H4 (cell line): ENCODE measurements around the gene NUDT16L1. TPM values are rescaled to one million over a fixed set of nuclear protein-coding genes. Genes with fewer than 3 reads are reported as not detected.

ENCODE experiments used
- DNase-seq: peaks from one replicate; pipeline ENCODE4 v3.0.0-alpha.2; 2015; ENCODE audit warnings: low spot score
- total RNA-seq: library from RNA; depleted of rRNA; stranded (reverse); fragments of >200 nt; shearing (Covaris generic); gene quantifications from 2 replicates; pipeline ENCODE4 v1.2.3, GENCODE V29; 2014; rRNA removed

The NUDT16L1 gene
- 37.1 and 39.6 TPM in 2 replicates for total RNA-seq

DNA sequence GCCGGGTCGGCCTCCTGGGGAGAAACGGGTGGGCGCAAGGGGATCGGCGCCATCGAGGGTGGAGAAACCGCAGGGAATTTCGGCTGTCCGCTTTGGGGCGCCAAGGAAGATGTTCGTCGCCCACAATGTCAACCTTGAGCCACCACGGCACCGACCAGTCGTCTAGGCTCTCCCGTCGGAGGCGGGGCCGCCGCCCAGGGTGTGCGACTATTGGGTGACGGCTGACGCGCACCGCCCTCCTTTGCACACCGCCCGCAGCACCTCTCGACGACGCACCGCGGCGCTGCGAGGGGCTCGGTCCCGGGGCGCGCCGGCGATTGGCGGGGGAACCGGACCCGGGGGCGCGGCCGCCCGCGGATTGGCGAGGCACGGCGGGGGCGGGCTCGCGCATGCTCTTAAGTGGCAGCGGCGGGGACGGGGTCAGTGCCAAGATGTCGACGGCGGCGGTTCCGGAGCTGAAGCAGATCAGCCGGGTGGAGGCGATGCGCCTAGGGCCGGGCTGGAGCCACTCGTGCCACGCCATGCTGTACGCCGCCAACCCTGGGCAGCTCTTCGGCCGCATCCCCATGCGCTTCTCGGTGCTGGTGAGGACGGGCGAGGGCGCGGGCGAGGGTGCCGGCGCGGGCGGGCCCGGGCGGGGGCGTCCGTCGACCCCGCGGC lies at the start of gene NUDT16L1:
NUDT16L1 (plus strand) TSS at position 267 of the 660 bp plus-strand sequence; CDS start at position 432, 165 bp downstream.
- peak; percentile 93 for DNase-seq

DNA sequence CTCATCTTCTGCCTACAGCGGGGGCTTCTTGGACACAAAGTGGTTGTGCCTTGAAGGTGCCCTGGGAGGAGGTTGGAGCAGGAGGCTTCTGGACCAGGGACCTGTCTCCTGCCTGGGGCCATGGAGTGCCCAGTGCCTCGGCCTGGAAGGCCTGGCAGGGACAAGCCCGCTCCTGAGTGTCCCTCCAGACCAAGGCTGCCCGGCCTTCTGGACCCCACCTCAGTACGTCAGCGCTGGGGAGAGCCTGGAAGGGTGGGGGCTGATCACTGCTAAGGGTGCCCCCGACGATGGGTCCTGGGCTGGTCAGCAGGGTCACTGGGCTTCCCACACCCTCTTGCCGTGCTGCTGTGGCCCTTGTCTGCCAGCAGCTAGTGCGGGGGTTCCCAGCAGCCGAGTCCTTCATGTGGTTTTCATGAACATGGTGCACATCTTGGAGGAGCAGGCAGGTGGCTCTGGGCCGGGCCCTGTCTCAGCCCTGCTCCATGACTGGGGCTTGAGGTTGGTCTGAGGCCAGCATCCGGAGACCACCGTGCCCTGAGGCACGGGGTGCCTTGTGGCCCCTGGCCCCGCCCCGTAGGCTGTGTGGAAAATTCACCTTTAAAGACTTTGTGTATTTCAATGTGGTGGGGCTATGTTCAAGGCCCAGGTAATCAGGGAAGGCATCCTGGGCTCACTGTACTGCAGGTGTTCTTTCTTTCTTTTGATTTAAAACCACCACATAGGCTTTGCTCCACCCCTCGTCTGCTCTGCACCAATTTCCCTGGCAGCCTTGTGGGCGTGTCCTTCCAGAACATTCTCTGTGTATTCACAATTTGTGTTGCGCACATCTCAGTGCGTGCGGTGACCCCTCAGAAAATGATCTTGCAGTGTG lies 46.4 kb upstream of the NUDT16L1 start:
- DNase-seq = no peak

DNA sequence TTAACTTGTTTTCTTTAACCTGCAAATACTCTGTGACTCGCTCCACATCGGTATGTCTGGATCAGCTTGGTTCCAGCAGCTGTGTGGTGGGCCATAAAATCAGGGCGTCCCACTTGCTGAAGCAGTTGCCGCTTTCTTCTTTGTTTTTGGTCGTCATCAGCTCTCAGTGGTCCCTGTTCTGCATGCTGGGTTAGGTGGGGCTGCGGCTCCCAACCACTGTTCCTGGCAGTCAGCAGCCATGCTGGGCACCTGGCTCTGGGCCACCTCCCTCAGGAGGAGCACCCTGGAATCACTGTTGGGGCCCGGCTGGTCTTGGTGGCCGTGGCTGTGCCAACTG lies 45.8 kb upstream of the NUDT16L1 start:
- DNase-seq = no peak

DNA sequence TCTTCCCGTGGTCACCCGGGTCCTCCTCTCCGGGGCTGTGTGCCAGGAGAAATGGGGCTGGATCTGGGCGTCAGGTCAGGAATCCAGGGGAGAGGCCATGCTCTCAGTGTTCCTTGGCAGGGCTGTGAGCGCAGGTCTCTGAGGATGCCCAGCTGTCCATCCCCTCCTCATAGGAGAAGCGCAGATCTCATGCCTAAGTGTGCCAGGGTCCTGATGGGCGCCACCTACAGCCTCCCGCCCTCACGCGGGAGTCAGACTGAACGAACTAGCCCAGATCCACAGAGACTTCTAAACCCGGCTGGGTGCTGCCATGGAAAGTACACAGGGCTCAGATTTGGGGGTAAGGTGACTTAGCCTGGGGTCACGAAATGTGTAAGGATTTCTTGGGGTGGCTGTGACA lies 44.4 kb upstream of the NUDT16L1 start:
- DNase-seq = no peak

DNA sequence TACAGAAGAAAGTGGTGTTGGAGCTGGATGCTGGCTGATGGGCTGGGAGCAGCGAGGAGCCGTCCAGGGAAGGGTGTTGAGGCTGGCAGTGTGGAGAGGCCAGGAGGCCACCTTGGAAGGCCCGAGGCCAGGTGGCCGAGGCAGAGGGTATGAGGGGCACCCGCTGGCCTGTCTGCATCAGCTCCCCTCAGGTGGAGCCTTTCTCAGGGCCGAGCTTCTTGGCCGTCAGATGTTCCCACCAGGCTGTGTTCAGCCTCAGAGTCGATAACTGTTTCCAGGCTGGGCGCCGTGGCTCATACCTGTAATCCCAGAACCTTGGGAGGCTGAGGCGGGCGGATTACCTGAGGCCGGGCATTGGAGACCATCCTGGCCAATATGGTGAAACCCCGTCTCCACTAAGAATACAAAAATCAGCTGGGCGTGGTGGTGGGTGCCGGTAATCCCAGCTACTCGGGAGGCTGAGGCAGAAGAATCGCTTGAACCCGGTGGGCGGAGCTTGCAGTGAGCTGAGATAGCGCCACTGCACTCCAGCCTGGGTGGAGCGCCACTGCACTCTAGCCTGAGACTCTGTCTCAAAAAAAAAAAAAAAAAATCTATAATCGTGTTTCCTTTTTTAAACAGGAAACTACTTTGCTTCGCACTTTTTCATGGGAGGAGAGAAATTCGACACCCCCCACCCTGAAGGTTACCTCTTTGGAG lies 43.5 kb upstream of the NUDT16L1 start:
- DNase-seq = no peak

DNA sequence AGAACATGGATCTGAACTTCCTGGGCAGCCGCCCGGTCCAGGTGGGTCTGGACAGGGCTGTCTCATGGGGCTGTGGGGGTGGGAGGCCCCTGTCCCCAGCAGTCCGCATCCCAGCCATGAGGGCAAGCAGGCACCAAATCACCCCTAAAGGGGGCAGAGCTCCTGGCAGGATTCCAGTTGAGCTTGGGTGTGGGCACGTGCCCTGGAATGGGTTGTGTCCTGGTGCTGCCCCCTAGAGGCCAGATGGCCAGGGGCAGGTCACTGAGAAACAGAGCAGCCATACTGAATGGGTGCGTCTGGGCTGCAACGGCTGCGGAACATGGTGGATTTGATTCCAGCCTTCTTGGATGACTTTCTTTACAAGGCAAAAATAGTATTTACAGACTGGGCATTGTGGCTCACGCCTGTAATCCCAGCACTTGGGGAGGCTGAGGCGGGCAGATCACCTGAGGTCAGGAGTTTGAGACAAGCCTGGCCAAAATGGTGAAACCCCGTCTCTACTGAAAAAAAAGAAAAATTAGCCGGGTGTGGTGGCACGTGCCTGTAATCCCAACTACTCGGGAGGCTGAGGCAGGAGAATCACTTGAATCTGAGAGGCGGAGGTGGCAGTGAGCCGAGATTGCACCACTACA lies 42.8 kb upstream of the NUDT16L1 start:
- peak; percentile 60 for DNase-seq

DNA sequence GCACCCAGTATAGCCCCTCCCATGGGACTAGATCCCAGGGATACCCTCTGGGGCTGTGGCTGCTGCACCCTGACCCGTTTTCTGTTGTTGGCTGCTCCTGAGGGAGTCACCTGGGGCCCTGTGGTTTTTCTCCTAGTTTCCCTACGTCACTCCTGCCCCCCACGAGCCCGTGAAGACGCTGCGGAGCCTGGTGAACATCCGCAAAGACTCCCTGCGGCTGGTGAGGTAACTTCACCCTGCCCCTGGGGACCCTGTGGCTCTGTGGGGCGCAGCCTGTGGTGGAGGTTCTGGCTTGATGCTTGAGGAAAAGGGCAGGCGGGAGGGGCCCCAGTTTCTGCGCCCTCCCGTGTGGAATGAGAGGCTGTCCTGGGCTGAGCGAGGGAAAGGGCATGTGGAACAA lies 41.5 kb upstream of the NUDT16L1 start:
- no peak for DNase-seq

DNA sequence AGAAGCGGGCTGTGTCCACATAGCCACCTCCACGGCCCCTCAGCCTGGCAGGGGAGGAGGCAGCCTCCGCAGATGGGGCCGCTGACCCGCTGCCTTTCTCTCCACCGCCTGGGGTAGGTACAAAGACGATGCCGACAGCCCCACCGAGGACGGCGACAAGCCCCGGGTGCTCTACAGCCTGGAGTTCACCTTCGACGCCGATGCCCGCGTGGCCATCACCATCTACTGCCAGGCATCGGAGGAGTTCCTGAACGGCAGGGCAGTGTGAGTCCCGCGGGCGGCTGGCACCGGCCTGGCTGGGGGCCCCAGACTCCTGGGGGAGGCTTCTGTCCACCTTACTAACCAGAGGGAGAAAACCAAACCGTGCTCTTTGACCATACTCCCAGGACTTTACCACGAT lies 40.8 kb upstream of the NUDT16L1 start:
- DNase-seq = no peak

DNA sequence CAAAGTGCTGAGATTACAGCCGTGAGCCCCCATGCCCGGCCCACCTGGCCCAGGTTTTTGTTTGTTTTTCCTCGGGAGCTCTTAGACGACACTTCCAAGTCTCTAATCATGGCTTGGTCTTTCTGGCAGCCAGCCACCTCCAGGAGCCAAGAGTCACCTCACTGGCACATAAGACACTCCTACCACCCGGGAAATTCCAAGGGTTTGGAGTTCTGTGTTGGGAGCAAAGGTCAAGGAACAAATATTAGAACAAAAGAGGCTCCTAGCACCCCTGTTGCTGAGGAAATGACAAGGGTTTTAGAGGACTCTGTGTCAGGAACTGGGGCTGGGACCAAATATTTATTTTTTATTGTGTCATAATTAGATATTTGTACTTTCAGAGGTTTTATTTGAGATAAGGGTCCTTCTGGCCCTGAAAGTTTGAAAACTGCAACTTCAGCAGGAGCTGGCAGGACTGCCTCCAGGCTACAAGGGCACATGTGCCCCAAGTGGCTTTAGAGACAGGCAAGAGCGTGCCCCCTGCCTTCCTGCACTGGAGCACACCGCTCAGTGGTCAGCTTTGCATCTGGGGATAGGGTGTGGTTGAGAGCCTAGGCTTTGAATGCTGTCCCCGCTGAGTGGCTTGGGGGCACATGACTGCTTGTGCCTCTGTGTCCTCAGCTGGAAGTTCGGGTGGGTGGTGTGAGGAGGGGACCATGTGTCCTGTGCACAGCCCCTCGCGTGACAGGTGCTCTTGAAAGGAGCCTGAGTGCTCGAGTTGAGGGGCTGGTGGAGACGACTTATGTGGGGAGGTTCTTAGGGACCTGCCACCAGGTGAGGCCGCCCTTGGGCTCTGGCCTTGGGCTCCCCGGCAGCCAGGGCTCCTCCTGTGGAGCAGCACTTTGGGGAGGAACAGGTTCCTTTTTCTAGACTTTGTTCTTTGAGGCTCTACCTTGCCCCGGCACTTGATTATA lies 39.1 kb upstream of the NUDT16L1 start:
- DNase-seq = no peak

DNA sequence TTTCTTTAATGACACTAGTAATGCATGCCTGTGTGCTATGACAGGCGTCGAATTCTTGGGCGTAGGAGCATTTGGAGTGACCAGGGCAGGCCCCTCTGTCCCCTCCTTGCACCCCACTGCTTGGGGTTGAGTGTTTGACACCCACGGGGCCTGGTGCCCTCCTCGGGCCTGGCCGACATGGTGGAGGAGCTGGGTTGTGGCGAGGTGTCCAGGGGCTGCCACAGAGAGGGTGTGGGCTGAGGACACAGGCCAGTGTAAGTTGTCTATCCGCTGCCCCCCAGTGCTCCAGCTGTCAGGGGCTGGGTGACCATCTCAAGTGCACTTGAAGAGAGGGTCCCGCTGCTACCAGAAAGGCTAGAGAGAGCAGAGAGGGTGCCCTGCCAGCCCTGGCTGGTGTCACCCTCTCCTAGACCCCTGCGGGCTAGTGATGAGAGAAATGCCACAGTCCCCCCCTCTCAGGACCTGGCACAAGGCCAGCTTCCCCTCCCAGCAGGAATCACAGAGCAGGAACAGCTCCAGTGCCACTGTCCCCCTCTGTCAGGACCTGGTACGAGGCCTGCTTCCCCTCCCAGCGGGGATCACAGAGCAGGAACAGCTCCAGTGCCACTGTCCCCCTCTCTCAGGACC lies 38.3 kb upstream of the NUDT16L1 start:
- DNase-seq = no peak

DNA sequence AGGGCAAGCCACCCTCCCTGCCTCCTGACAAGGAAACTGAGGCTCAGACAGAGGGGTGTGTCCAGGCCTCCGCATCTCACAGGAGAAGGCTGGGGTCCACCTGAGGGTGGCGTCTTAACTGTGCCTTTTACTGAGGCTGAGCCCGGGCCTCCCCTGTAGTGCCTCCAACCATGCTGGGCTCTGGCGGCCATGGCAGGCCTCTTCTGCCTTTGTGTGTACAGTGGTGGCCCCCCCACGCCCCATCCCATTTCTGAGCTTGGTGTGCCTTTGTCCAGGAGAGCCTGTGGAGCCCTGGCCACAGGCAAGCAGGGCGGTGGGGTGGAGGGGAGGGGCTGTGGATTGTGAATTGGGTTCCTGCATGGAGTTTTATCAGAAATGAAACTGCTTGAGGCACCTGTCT lies 37.6 kb upstream of the NUDT16L1 start:
- DNase-seq = no peak

DNA sequence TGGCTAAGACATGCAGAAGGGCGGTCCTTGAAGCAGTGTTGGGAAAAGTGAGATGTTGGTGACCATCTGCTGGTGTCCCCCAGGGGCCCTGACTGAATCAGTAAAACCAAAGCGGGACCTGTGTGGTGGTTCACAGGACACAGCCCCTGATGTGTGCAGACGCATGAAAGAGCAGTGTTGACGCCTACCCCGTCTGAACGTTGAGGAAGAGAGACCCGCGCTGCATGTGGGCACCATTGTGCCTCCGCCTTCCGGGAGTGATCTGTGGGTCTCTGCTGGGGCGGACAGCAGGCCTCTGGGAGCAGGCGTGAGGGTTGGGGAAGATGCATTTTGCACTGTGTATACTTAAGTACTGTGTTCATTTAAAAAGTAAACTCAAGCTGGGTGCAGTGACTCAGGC lies 37.1 kb upstream of the NUDT16L1 start:
- DNase-seq = no peak

DNA sequence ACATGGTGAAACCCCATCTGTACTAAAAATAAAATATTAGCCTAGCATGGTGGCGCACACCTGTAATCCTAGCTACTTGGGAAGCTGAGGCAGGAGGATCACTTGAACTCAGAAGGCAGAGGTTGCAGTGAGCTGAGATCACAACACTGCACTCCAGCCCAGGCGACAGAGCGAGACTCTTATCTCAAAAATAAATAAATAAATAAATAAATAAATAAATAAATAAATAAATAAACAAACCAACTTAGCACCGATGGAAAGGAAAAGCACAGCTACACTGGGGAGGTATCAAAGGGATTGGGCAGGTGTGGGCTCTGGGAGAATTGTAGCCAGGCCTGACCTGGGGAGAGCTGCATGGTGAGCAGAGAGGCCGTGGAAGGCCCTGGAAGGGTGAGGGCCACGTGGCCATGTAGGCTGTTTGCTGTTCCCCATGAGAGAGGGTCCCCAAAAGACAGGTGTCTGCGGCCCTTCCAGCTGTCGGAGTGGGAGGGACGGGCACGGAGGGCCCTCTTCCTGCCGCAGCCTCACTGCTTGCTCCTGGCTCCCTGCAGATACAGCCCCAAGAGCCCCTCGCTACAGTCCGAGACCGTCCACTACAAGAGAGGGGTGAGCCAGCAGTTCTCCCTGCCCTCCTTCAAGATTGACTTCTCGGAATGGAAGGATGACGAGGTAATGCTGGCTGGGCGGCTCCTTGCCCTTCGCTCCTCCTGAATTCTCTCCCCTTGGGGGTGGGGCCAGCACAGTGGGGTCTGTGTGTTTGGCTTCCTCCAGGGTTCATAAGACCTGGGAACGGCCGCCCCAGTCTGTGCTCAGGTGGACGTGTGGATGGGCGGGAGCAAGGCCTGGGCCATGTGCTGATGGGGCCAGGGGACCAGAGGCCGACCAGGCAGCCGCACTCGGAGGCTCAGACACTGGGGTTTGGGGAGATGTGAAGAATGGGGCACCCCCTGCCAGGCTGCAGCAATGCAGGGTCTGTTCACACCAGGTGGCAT lies 36.4 kb upstream of the NUDT16L1 start:
- no peak for DNase-seq

DNA sequence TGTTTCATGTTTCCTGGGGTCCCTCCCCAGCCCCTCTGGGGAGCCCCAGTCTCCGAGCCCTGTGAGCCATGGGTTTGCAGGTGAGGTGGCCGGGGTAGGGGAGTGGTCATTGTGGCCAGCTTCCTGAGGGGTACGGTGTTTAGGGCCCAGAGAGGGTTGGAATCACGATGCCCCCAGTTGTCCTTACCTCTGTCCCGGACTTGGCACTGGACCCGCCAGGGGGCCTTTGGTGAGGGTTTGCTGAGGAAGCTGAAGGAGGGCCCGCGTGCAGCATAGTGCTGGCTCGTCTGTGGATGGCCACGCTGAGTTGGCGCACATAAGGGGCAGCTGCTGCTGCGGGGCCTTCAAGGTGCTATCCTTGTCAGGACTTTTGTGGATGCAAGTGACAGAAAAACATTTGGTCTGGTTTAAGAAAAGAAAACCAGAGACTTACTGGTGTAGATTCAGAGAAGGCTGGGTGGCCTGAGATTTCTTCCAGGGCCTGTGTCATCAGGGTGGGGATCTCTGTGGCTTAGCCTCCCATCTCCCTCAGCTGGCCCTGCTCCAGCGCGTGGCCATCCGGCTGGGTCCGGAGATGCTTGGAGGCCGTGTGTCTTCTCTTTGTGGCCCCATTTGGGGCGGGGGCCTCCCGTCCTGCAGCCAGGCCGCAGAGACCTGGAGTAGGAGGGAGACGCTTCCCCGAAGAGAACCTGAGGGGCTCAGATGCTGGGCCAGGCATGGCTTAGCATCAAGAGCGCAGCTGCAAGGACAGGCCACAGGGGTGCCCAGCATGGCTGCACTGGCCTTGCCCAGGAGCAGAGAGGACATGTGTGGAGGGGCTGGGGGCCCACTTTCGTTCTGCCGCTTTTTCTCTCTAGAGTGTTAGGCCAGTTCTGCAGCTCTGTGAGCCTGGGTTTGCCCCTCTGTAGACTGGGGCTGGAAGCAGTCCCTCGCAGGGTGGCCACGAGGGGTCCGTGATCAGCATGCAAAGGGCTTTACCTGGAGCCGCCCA lies 33.7 kb upstream of the NUDT16L1 start:
- DNase-seq = no peak

DNA sequence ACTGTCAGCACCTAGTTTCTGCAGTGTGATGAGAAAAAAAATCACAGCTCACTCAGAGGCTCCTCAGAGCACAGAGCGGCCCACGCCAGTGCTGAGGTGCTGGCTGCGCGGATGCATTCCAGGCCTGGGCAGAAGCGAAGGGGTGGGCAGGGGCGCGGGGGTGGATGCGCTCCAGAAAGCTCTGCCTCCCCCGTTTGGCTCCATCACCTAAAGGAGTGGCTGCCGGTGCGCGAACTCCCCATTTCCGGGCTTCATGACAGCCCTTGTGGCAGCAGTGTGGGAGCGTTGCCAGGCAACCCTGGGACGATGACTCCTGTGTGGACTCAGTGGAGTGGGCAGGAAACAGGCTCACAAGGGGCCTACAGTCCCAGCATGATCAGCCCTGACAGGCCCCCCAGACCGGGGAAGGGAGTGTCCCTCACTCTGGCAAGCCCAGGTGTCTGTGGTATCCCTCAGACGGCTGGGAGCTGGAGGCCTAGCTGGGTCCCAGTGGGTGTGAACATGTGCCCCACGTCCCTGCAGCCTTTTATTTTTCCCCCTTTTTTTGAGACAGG lies 32.8 kb upstream of the NUDT16L1 start:
- no peak for DNase-seq

DNA sequence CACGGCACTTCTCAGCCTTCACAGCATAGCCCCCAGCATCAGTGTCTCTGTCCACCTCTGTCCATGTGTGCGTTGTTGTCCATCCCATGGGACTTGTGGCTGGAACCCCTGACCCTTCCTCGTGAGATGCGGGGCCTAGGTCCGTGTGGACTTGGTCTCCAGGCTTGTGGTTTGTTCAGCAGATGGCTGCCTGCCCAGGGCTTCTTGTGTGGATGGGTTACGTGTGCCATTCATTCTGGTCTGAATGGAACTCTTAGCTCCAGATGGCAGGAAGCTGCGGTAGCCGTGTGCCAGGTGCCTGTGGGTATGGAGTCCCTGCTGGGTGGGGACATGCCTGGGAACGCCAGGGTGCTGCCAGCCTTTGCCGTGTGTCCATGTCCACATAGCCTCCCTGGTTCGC lies 31.7 kb upstream of the NUDT16L1 start:
- no peak for DNase-seq

DNA sequence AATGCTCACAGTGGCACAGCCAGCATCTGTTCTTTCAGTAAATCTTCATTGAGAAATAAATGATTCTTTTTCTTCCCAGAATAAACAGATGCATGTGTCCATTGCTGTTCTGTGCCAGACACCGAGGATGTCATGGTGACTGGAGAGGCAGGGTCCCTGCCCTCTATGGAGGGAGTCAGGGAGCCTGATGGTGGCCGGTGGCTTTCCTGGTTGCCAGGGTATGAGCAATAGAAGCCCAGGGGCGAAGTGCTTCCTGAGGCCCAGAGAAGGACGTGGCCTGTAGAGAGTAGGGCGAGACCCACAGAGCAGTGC lies 29.9 kb upstream of the NUDT16L1 start:
- DNase-seq = no peak
